ACHN (cell line): Measurements from ENCODE around the gene TGFBR1.

Experiments used
- DNase-seq: peaks from one replicate; pipeline ENCODE4 v3.0.0-alpha.2; 2015
- in situ Hi-C: cut with HindIII; loops from 2 replicates; pipeline ENCODE4 v1.10.0; 2017; ENCODE audit warnings: low sequenced_read_pairs, low pct_ligation_motif_present, low pct_unique_long_range_greater_than_20kb

TGFBR1 gene

GRCh38 chr9:99104459-99105151, at the start of gene TGFBR1:
Gene TGFBR1 (plus strand): TSS chr9:99105113. CDS start chr9:99105206, 93 bp downstream.
- in situ Hi-C loops = no loop called here
- DNase-seq = peak; percentile 89

- no peak for DNase-seq
- in situ Hi-C loops = no loop called here
Measured at GRCh38 chr9:99055384-99055783, 49.5 kb upstream of the TGFBR1 start.

GRCh38 chr9:99056186-99056585, 48.7 kb upstream of the TGFBR1 start:
- DNase-seq = no peak
- in situ Hi-C loops = no loop called here

- in situ Hi-C loops = no loop called here
- DNase-seq = no peak
Measured at GRCh38 chr9:99056886-99057664, 47.8 kb upstream of the TGFBR1 start.

GRCh38 chr9:99057665-99058625, 47.0 kb upstream of the TGFBR1 start:
- in situ Hi-C loops = no loop called here
- no peak for DNase-seq

- in situ Hi-C loops = no loop called here
- DNase-seq = no peak
Measured at GRCh38 chr9:99058964-99059921, 45.7 kb upstream of the TGFBR1 start.

GRCh38 chr9:99060621-99061020, 44.3 kb upstream of the TGFBR1 start:
- no peak for DNase-seq
- in situ Hi-C loops = no loop called here

GRCh38 chr9:99062549-99062948, 42.4 kb upstream of the TGFBR1 start:
- in situ Hi-C loops = no loop called here
- DNase-seq = no peak

- no peak for DNase-seq
- in situ Hi-C loops = no loop called here
Measured at GRCh38 chr9:99063522-99063921, 41.4 kb upstream of the TGFBR1 start.

GRCh38 chr9:99066571-99066970, 38.3 kb upstream of the TGFBR1 start:
- DNase-seq = no peak
- in situ Hi-C loops = no loop called here

- in situ Hi-C loops = no loop called here
- no peak for DNase-seq
Measured at GRCh38 chr9:99069075-99069474, 35.8 kb upstream of the TGFBR1 start.

- DNase-seq = no peak
- in situ Hi-C loops = no loop called here
Measured at GRCh38 chr9:99069546-99069945, 35.4 kb upstream of the TGFBR1 start.

- no peak for DNase-seq
- in situ Hi-C loops = no loop called here
Measured at GRCh38 chr9:99070681-99071080, 34.2 kb upstream of the TGFBR1 start.

GRCh38 chr9:99071313-99072039, 33.4 kb upstream of the TGFBR1 start:
- in situ Hi-C loops = no loop called here
- no peak for DNase-seq

GRCh38 chr9:99072040-99072394, 32.9 kb upstream of the TGFBR1 start:
- no peak for DNase-seq
- in situ Hi-C loops = no loop called here

GRCh38 chr9:99073347-99073746, 31.6 kb upstream of the TGFBR1 start:
- no peak for DNase-seq
- in situ Hi-C loops = no loop called here
